DND-41 (cell line): ENCODE results near the gene TGFBR3L.

Source experiments
- EZH2 ChIP-seq: IDR thresholded peaks from 3 replicates; pipeline ENCODE4 v1.6.1; 2012; ENCODE audit warnings: borderline replicate concordance, low read depth, mild to moderate bottlenecking, moderate library complexity, low read length, inconsistent platforms; ENCODE audit not compliant: severe bottlenecking
- TF ChIP-seq, protein P1 (sequence below): IDR thresholded peaks from 2 replicates; pipeline ENCODE4 v1.5.1; 2012; ENCODE audit warnings: borderline replicate concordance, low read length, moderate library complexity, mild to moderate bottlenecking; ENCODE audit not compliant: poor library complexity, severe bottlenecking; ENCODE audit errors: extremely low read depth

DNA sequence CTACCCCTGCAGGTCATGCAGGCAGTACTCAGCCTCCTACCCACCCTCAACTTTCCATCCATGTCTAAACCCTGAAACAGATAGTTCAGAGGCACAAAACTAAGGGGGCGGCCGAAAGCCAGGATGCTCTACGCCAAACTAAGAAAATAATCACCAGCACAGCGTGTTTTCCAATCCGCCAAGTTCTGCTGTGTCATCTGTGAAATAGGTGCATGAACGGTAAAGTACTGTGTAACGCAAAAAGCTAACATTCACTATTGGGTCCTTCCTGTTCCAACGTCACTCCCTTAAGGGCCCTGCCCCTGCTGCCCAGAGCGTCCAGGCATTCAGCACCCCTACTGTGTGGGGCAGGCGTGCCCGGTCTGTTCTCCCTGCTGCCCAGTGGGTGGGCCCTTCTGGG, 41.1 kb downstream of the TGFBR3L start:
- TF ChIP-seq, protein P1, sequence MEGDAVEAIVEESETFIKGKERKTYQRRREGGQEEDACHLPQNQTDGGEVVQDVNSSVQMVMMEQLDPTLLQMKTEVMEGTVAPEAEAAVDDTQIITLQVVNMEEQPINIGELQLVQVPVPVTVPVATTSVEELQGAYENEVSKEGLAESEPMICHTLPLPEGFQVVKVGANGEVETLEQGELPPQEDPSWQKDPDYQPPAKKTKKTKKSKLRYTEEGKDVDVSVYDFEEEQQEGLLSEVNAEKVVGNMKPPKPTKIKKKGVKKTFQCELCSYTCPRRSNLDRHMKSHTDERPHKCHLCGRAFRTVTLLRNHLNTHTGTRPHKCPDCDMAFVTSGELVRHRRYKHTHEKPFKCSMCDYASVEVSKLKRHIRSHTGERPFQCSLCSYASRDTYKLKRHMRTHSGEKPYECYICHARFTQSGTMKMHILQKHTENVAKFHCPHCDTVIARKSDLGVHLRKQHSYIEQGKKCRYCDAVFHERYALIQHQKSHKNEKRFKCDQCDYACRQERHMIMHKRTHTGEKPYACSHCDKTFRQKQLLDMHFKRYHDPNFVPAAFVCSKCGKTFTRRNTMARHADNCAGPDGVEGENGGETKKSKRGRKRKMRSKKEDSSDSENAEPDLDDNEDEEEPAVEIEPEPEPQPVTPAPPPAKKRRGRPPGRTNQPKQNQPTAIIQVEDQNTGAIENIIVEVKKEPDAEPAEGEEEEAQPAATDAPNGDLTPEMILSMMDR, result no peak
- TF ChIP-seq EZH2, result no peak
